DLD1 (cell line): ENCODE results near the gene NDUFA8.
"Not testable (repeated sequence)": the region's sequence is repeated elsewhere in the genome, so short reads cannot be mapped to it uniquely, and the experiment has no call there.

Experiments
- in situ Hi-C: cut with HindIII; loops from 2 replicates; pipeline ENCODE4 v1.10.0; 2017; ENCODE audit warnings: low sequenced_read_pairs

The NDUFA8 gene

GRCh38 chr9:122122903-122123632 is 36.5 kb downstream of the NDUFA8 start:
- in situ Hi-C loops: no loop called here

- in situ Hi-C loops: no loop called here
Observed at GRCh38 chr9:122122468-122122867, 37.1 kb downstream of the NDUFA8 start.

- in situ Hi-C loops: no loop called here
Observed at GRCh38 chr9:122121931-122122330, 37.6 kb downstream of the NDUFA8 start.

- in situ Hi-C loops: no loop called here
Observed at GRCh38 chr9:122121391-122121790, 38.2 kb downstream of the NDUFA8 start.

- in situ Hi-C loops: no loop called here
Observed at GRCh38 chr9:122120316-122121071, 39.1 kb downstream of the NDUFA8 start.

- in situ Hi-C loops: no loop called here
Observed at GRCh38 chr9:122119721-122120120, 39.9 kb downstream of the NDUFA8 start.

- in situ Hi-C loops: no loop called here
Observed at GRCh38 chr9:122119166-122119521, 40.4 kb downstream of the NDUFA8 start.

- in situ Hi-C loops: no loop called here
Observed at GRCh38 chr9:122118343-122119165, 41.0 kb downstream of the NDUFA8 start.

GRCh38 chr9:122117241-122117640 is 42.3 kb downstream of the NDUFA8 start:
- in situ Hi-C loops: not testable (repeated sequence)

GRCh38 chr9:122116448-122117173 is 43.0 kb downstream of the NDUFA8 start:
- in situ Hi-C loops: no loop called here

GRCh38 chr9:122116040-122116439 is 43.5 kb downstream of the NDUFA8 start:
- in situ Hi-C loops: no loop called here

- in situ Hi-C loops: no loop called here
Observed at GRCh38 chr9:122115176-122116035, 44.2 kb downstream of the NDUFA8 start.

- in situ Hi-C loops: no loop called here
Observed at GRCh38 chr9:122113574-122113973, 46.0 kb downstream of the NDUFA8 start.

- in situ Hi-C loops: no loop called here
Observed at GRCh38 chr9:122112238-122112637, 47.3 kb downstream of the NDUFA8 start.

- in situ Hi-C loops: no loop called here
Observed at GRCh38 chr9:122111413-122112085, 48.0 kb downstream of the NDUFA8 start.

- in situ Hi-C loops: no loop called here
Observed at GRCh38 chr9:122110100-122110833, 49.3 kb downstream of the NDUFA8 start.

- in situ Hi-C loops: no loop called here
Observed at GRCh38 chr9:122109035-122109813, 50.4 kb downstream of the NDUFA8 start.

- in situ Hi-C loops: no loop called here
Observed at GRCh38 chr9:122107291-122107805, 52.2 kb downstream of the NDUFA8 start.
